HepG2 (cell line): Measurements from ENCODE around the gene WDR35. TPM values are rescaled to one million over a fixed set of nuclear protein-coding genes. Genes with fewer than 3 reads are reported as not detected.

ENCODE experiments used
- CBX5 ChIP-seq: sonication (generic); formaldehyde crosslinking; IDR thresholded peaks from 2 replicates; pipeline ENCODE4 v1.4.0; 2020; ENCODE audit warnings: missing genetic modification reagents, borderline replicate concordance
- EHMT2 ChIP-seq: fragments of 200-600 bp; sonication (generic); IDR thresholded peaks from 2 replicates; pipeline ENCODE4 v1.7.0; 2017; ENCODE audit warnings: antibody characterized with exemption, low read depth, low read length, borderline replicate concordance
- ERF ChIP-seq: IDR thresholded peaks from 2 replicates; pipeline ENCODE4 v1.6.1; 2018; ENCODE audit warnings: missing biosample characterization, missing genetic modification reagents
- ESRRA ChIP-seq: sonication (generic); formaldehyde crosslinking; IDR thresholded peaks from 2 replicates; pipeline ENCODE4 v1.5.1; 2020; ENCODE audit warnings: mild to moderate bottlenecking, low read depth, missing genetic modification reagents
- MEF2D ChIP-seq: sonication (generic); formaldehyde crosslinking; IDR thresholded peaks from 2 replicates; pipeline ENCODE4 v1.5.1; 2020; ENCODE audit warnings: mild to moderate bottlenecking, missing genetic modification reagents
- NFIC ChIP-seq: IDR thresholded peaks from 2 replicates; pipeline ENCODE4 v1.6.1; 2012; ENCODE audit warnings: mild to moderate bottlenecking, low read length, inconsistent platforms
- SRSF1 ChIP-seq: fragments of 200-400 bp; formaldehyde crosslinking; optimal IDR thresholded peaks from 2 replicates; pipeline ENCODE3; 2017; ENCODE audit warnings: mild to moderate bottlenecking, low read depth, low read length, moderate library complexity
- SRY ChIP-seq: sonication (generic); formaldehyde crosslinking; IDR thresholded peaks from 2 replicates; pipeline ENCODE4 v1.8.0; 2022; ENCODE audit warnings: mild to moderate bottlenecking, missing genetic modification reagents
- ZNF251 ChIP-seq: sonication (generic); formaldehyde crosslinking; IDR thresholded peaks from 2 replicates; pipeline ENCODE4 v1.9.0; 2021; ENCODE audit warnings: mild to moderate bottlenecking, missing genetic modification reagents
- ZNF589 ChIP-seq: sonication (generic); formaldehyde crosslinking; conservative IDR thresholded peaks from 2 replicates; pipeline ENCODE4 v1.8.0; 2022; ENCODE audit warnings: mild to moderate bottlenecking, moderate library complexity, missing genetic modification reagents
- ZNF724P ChIP-seq: sonication (generic); formaldehyde crosslinking; IDR thresholded peaks from 2 replicates; pipeline ENCODE4 v1.8.0; 2022; ENCODE audit warnings: missing genetic modification reagents, borderline replicate concordance
- ZNF75D ChIP-seq: sonication (generic); formaldehyde crosslinking; IDR thresholded peaks from 2 replicates; pipeline ENCODE4 v1.8.1; 2023; ENCODE audit warnings: missing genetic modification reagents, mild to moderate bottlenecking, borderline replicate concordance
- polyA plus RNA-seq, 8 experiments: library from polyadenylated mRNA; depleted of rRNA in 3 of 8; stranded (reverse) in 7 of 8; unstranded in 1 of 8; fragments of >200 nt; fragmentation: Illumina TruSeq in 4 of 8; extraction: Trizol in 4 of 8; gene quantifications; 2 replicates each; pipeline versions ENCODE4 v1.2.1 to v1.2.3, GENCODE V29; 2011 to 2016; ENCODE audit warnings: low read depth in 4 of 8, missing spikeins in 1 of 8, mixed read lengths in 1 of 8; ENCODE audit not compliant: insufficient read depth in 1 of 8
- total RNA-seq, 5 experiments: library from RNA; depleted of rRNA; stranded (reverse); fragments of >200 nt; fragmentation: Illumina TruSeq; extraction: Trizol; gene quantifications; 2 replicates each; pipeline ENCODE4 v1.2.3, GENCODE V29; 2016; ENCODE audit warnings: low read depth in 1 of 5
- TF ChIP-seq, protein P1 (sequence below): sonication (generic); formaldehyde crosslinking; IDR thresholded peaks from 2 replicates; pipeline ENCODE4 v1.4.0; 2020; ENCODE audit warnings: mild to moderate bottlenecking, low read depth, missing genetic modification reagents
- TF ChIP-seq, protein P2 (sequence below): sonication (generic); formaldehyde crosslinking; IDR thresholded peaks from 2 replicates; pipeline ENCODE4 v1.8.1; 2023; ENCODE audit warnings: mild to moderate bottlenecking, missing genetic modification reagents
- TF ChIP-seq, protein P3 (sequence below): sonication (generic); formaldehyde crosslinking; IDR thresholded peaks from 2 replicates; pipeline ENCODE4 v1.4.0; 2020; ENCODE audit warnings: missing genetic modification reagents
- TF ChIP-seq, protein P4 (sequence below): sonication (generic); formaldehyde crosslinking; IDR thresholded peaks from 2 replicates; pipeline ENCODE4; 2020; ENCODE audit warnings: missing genetic modification reagents, mild to moderate bottlenecking, borderline replicate concordance
- TF ChIP-seq, protein P5 (sequence below): sonication (generic); formaldehyde crosslinking; IDR thresholded peaks from 2 replicates; pipeline ENCODE4 v1.4.0; 2020; ENCODE audit warnings: low read depth, mild to moderate bottlenecking, missing genetic modification reagents
- TF ChIP-seq, protein P6 (sequence below): sonication (generic); formaldehyde crosslinking; IDR thresholded peaks from 2 replicates; pipeline ENCODE4 v1.8.1; 2023; ENCODE audit warnings: missing genetic modification reagents, inconsistent platforms, borderline replicate concordance

The WDR35 gene
- total and polyA plus RNA-seq, 2 of the 13 experiments (the other 11 are each of a cell fraction or from before 2014, with no cell fraction given) = 11.1 to 19.6 TPM

DNA sequence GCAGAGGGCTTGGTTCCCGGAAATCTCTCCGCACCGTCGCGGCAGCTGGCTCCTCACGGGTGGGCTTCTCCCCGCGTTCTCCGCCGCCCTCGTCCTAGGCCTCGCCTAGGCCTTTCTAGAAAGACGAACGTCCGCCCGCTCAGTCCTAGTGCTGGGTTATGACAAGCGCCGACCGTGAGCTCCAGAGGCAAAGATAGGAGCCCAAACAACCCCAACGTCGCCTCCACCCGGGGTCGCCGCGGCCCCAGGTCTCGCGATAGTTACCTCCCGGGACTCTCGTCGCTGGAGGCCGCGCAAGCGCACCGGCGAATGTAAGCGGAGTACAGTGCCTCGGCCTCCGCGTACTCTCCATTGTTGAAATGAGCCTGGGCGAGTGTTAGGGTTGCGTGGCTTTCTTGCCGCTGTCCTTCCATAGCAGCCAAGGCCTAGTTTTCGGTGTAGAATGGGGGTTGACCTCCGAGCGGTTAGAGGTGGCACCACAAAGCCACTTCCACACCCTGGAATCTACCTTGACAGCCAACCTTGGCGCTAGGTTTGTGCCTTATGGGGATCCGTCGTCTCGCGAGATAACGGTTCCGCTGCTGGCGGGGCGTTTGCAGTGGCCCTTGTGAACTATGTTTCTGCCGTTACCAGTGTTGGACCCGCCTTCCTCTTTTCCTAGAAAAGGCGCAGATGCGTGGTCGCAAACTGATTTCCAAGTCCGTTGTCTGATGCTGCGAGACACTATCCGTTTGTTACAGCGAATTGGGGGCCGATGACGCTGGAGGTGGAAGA lies 88.3 kb downstream of the WDR35 start, which contains the start of gene TTC32 (continued):
- TF ChIP-seq MEF2D (CRISPR knock-in tag) (peak; percentile 92), ZNF251 (CRISPR knock-in tag) (no peak), EHMT2 (peak; percentile 84; the same call in 1 of the 2 replicates), NFIC (peak; percentile 25), ZNF75D (CRISPR knock-in tag) (no peak), CBX5 (CRISPR knock-in tag) (peak; percentile 81; the same call in 1 of the 2 replicates), ERF (peak; percentile 86), ESRRA (CRISPR knock-in tag) (peak; percentile 24), SRSF1 (peak; percentile 90), ZNF724P (CRISPR knock-in tag) (peak; percentile 77; the same call in 1 of the 2 replicates), ZNF589 (0 out of 2 replicates have a peak, but pooled peaks have one; percentile 43), SRY (CRISPR knock-in tag) (peak; percentile 90)
- TF ChIP-seq, protein P1, sequence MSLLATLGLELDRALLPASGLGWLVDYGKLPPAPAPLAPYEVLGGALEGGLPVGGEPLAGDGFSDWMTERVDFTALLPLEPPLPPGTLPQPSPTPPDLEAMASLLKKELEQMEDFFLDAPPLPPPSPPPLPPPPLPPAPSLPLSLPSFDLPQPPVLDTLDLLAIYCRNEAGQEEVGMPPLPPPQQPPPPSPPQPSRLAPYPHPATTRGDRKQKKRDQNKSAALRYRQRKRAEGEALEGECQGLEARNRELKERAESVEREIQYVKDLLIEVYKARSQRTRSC (CRISPR knock-in tag) = peak; percentile 33; the same call in 1 of the 2 replicates
- TF ChIP-seq, protein P2, sequence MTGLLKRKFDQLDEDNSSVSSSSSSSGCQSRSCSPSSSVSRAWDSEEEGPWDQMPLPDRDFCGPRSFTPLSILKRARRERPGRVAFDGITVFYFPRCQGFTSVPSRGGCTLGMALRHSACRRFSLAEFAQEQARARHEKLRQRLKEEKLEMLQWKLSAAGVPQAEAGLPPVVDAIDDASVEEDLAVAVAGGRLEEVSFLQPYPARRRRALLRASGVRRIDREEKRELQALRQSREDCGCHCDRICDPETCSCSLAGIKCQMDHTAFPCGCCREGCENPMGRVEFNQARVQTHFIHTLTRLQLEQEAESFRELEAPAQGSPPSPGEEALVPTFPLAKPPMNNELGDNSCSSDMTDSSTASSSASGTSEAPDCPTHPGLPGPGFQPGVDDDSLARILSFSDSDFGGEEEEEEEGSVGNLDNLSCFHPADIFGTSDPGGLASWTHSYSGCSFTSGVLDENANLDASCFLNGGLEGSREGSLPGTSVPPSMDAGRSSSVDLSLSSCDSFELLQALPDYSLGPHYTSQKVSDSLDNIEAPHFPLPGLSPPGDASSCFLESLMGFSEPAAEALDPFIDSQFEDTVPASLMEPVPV (CRISPR knock-in tag) = peak; percentile 49
- TF ChIP-seq, protein P3, sequence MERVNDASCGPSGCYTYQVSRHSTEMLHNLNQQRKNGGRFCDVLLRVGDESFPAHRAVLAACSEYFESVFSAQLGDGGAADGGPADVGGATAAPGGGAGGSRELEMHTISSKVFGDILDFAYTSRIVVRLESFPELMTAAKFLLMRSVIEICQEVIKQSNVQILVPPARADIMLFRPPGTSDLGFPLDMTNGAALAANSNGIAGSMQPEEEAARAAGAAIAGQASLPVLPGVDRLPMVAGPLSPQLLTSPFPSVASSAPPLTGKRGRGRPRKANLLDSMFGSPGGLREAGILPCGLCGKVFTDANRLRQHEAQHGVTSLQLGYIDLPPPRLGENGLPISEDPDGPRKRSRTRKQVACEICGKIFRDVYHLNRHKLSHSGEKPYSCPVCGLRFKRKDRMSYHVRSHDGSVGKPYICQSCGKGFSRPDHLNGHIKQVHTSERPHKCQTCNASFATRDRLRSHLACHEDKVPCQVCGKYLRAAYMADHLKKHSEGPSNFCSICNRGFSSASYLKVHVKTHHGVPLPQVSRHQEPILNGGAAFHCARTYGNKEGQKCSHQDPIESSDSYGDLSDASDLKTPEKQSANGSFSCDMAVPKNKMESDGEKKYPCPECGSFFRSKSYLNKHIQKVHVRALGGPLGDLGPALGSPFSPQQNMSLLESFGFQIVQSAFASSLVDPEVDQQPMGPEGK (CRISPR knock-in tag) = peak; percentile 55
- TF ChIP-seq, protein P4, sequence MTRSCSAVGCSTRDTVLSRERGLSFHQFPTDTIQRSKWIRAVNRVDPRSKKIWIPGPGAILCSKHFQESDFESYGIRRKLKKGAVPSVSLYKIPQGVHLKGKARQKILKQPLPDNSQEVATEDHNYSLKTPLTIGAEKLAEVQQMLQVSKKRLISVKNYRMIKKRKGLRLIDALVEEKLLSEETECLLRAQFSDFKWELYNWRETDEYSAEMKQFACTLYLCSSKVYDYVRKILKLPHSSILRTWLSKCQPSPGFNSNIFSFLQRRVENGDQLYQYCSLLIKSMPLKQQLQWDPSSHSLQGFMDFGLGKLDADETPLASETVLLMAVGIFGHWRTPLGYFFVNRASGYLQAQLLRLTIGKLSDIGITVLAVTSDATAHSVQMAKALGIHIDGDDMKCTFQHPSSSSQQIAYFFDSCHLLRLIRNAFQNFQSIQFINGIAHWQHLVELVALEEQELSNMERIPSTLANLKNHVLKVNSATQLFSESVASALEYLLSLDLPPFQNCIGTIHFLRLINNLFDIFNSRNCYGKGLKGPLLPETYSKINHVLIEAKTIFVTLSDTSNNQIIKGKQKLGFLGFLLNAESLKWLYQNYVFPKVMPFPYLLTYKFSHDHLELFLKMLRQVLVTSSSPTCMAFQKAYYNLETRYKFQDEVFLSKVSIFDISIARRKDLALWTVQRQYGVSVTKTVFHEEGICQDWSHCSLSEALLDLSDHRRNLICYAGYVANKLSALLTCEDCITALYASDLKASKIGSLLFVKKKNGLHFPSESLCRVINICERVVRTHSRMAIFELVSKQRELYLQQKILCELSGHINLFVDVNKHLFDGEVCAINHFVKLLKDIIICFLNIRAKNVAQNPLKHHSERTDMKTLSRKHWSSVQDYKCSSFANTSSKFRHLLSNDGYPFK (CRISPR knock-in tag) = peak; percentile 98
- TF ChIP-seq, protein P5, sequence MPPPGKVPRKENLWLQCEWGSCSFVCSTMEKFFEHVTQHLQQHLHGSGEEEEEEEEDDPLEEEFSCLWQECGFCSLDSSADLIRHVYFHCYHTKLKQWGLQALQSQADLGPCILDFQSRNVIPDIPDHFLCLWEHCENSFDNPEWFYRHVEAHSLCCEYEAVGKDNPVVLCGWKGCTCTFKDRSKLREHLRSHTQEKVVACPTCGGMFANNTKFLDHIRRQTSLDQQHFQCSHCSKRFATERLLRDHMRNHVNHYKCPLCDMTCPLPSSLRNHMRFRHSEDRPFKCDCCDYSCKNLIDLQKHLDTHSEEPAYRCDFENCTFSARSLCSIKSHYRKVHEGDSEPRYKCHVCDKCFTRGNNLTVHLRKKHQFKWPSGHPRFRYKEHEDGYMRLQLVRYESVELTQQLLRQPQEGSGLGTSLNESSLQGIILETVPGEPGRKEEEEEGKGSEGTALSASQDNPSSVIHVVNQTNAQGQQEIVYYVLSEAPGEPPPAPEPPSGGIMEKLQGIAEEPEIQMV = peak; percentile 67; the same call in 1 of the 2 replicates
- TF ChIP-seq, protein P6, sequence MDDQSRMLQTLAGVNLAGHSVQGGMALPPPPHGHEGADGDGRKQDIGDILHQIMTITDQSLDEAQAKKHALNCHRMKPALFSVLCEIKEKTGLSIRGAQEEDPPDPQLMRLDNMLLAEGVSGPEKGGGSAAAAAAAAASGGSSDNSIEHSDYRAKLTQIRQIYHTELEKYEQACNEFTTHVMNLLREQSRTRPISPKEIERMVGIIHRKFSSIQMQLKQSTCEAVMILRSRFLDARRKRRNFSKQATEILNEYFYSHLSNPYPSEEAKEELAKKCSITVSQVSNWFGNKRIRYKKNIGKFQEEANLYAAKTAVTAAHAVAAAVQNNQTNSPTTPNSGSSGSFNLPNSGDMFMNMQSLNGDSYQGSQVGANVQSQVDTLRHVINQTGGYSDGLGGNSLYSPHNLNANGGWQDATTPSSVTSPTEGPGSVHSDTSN = no peak
